Natural killer cell (primary cell): Measurements from ENCODE around the gene EIF4A2. TPM values are rescaled to one million over a fixed set of nuclear protein-coding genes. Genes with fewer than 3 reads are reported as not detected.
"Not testable (repeated sequence)": the region's sequence is repeated elsewhere in the genome, so short reads cannot be mapped to it uniquely, and the experiment has no call there.

Source experiments
- ATAC-seq, 3 donors: fragments of 150-1000 bp in 2 of 3; fragments of 200-7000 bp in 1 of 3; cut with Tn5 transposase; 1 replicate in 1 of 3; 2 replicates in 2 of 3; pipeline ENCODE4 v1.10.0; 2021; ENCODE audit warnings: mild to moderate bottlenecking in 2 of 3, moderate library complexity in 2 of 3
- DNase-seq, 2 donors: peaks; one replicate each; pipeline versions ENCODE4 v3.0.0 to v3.0.0-alpha.2; 2013 to 2021; ENCODE audit warnings: mixed read lengths in 1 of 2
- H3K27ac ChIP-seq: one replicate; pipeline ENCODE4 v1.5.1; 2013; ENCODE audit warnings: mild to moderate bottlenecking, low read length
- H3K27me3 ChIP-seq: one replicate; pipeline ENCODE4 v1.6.1; 2013; ENCODE audit warnings: low read length; ENCODE audit not compliant: control insufficient read depth, insufficient read depth
- H3K36me3 ChIP-seq: one replicate; pipeline ENCODE4 v1.6.1; 2013; ENCODE audit warnings: low read length; ENCODE audit not compliant: control insufficient read depth, insufficient read depth
- H3K4me1 ChIP-seq: one replicate; pipeline ENCODE4 v1.6.1; 2013; ENCODE audit warnings: low read length; ENCODE audit not compliant: control insufficient read depth, insufficient read depth
- H3K4me3 ChIP-seq: one replicate; pipeline ENCODE4 v1.5.1; 2013; ENCODE audit warnings: low read length
- H3K9me3 ChIP-seq: one replicate; pipeline ENCODE4 v1.6.1; 2013; ENCODE audit warnings: low read length; ENCODE audit not compliant: control insufficient read depth, insufficient read depth
- H3K27ac Mint-ChIP-seq, 2 donors: one replicate each; pipeline ENCODE4 v1.8.0; 2022; ENCODE audit warnings: mild to moderate bottlenecking in 2 of 2, mixed read lengths in 2 of 2, moderate library complexity in 1 of 2
- H3K27me3 Mint-ChIP-seq, 2 donors: one replicate each; pipeline ENCODE4 v1.8.0; 2022; ENCODE audit warnings: low read depth in 2 of 2, mixed read lengths in 2 of 2
- H3K36me3 Mint-ChIP-seq: one replicate; pipeline ENCODE4 v1.8.0; 2022; ENCODE audit warnings: mixed read lengths
- H3K4me1 Mint-ChIP-seq, 2 donors: one replicate each; pipeline ENCODE4 v1.8.0; 2022; ENCODE audit warnings: mixed read lengths in 2 of 2
- H3K4me3 Mint-ChIP-seq: one replicate; pipeline ENCODE4 v1.8.0; 2022; ENCODE audit warnings: mild to moderate bottlenecking, moderate library complexity, mixed read lengths
- H3K9me3 Mint-ChIP-seq, 2 donors: one replicate each; pipeline ENCODE4 v1.8.0; 2022; ENCODE audit warnings: mixed read lengths in 2 of 2
- CTCF ChIP-seq: fragments of 200-600 bp; IDR thresholded peaks from one replicate; pipeline ENCODE4 v1.8.0; 2022; ENCODE audit warnings: antibody characterized with exemption
- WGBS: methylation state at CpG from one replicate; pipeline ENCODE4 v1.1.7; 2013; ENCODE audit warnings: missing lambda C conversion rate; ENCODE audit not compliant: insufficient coverage; 5-methylcytosine and 5-hydroxymethylcytosine counted together
- intact Hi-C: fragments of 100-400 bp; cut with micrococcal nuclease; formaldehyde crosslinking; loops from one replicate; pipeline ENCODE4 v1.14.2; 2022
- total RNA-seq, 4 donors: library from RNA; stranded (reverse); fragments of 120-200 nt in 1 of 4; gene quantifications; one replicate each; pipeline versions ENCODE4 v1.2.3 to v1.2.4, GENCODE V29; 2013 to 2022

Gene EIF4A2
- total RNA-seq, 3 donors from 2014 or later (not counting 1 experiment from before 2014, with no cell fraction given): 551 to 652 (median 621) TPM

GRCh38 chr3:186810336-186810996 is 27.1 kb downstream of the EIF4A2 start:
- H3K27me3 ChIP-seq: no peaks in the 10 kb centered on the region
- Mint-ChIP-seq H3K36me3 (no peaks in the 10 kb centered on the region), H3K4me3 (no peak overlapping the region), H3K4me1 (peaks cover 7 to 15% of the 10 kb centered on the region in 2 donors), H3K9me3 (no peaks in the 10 kb centered on the region), H3K27me3 (peaks cover 0 to 8% of the 10 kb centered on the region in 2 donors), H3K27ac (no peak overlapping the region)
- H3K9me3 ChIP-seq: no peaks in the 10 kb centered on the region
- H3K27ac ChIP-seq: no peak overlapping the region
- no peaks in the 10 kb centered on the region for H3K36me3 ChIP-seq
- ATAC-seq (no peak), DNase-seq (no peak)
- 88% methylated on average over 4 of the region's 5 CpGs for WGBS
- no peak for TF ChIP-seq CTCF
- intact Hi-C loops: no loop called here
- peaks cover 14% of the 10 kb centered on the region for H3K4me1 ChIP-seq
- no peak overlapping the region for H3K4me3 ChIP-seq

GRCh38 chr3:186811313-186811712 is 27.9 kb downstream of the EIF4A2 start:
- H3K36me3 ChIP-seq, H3K4me1 ChIP-seq, H3K4me3 ChIP-seq, H3K27ac ChIP-seq, H3K4me3 Mint-ChIP-seq, DNase-seq, H3K27me3 ChIP-seq, H3K9me3 ChIP-seq, H3K27me3 Mint-ChIP-seq, H3K27ac Mint-ChIP-seq, ATAC-seq, intact Hi-C loops, H3K36me3 Mint-ChIP-seq, H3K4me1 Mint-ChIP-seq, H3K9me3 Mint-ChIP-seq: not testable (repeated sequence)
- 95% methylated on average over 9 of the region's 29 CpGs for WGBS

DNA sequence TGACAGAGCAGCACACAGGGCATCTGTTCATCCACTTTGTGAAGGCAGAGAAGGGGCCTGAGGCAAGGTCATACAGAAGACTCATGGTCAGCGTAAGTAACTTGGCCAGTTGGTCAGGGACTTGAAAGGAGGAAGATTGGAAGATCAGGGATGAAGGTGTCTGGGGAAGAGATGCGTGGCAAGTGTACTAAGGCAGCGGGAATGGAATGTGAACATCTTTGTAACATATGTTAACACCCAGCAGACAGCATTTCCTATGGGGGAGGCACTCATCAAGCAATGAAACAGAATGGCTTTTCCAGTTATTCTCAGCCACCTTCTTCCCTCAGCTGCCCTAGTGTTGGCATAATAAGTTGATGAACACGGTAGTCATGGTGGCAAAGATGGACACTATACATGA is 30.7 kb downstream of the EIF4A2 start:
- intact Hi-C loops: no loop called here
- peaks cover 0 to 8% of the 10 kb centered on the region in 2 donors for H3K27me3 Mint-ChIP-seq
- H3K9me3 Mint-ChIP-seq: no peaks in the 10 kb centered on the region
- Histone ChIP-seq H3K27ac (no peak overlapping the region), H3K4me1 (no peaks in the 10 kb centered on the region), H3K4me3 (no peak overlapping the region), H3K9me3 (no peaks in the 10 kb centered on the region), H3K27me3 (no peaks in the 10 kb centered on the region), H3K36me3 (no peaks in the 10 kb centered on the region)
- WGBS: 100% methylated on average over 4 of the region's 4 CpGs
- H3K4me1 Mint-ChIP-seq: no peaks in the 10 kb centered on the region
- no peak for TF ChIP-seq CTCF
- H3K27ac Mint-ChIP-seq: no peak overlapping the region
- no peak for DNase-seq
- no peak for ATAC-seq
- H3K36me3 Mint-ChIP-seq: no peaks in the 10 kb centered on the region
- H3K4me3 Mint-ChIP-seq: no peak overlapping the region

DNA sequence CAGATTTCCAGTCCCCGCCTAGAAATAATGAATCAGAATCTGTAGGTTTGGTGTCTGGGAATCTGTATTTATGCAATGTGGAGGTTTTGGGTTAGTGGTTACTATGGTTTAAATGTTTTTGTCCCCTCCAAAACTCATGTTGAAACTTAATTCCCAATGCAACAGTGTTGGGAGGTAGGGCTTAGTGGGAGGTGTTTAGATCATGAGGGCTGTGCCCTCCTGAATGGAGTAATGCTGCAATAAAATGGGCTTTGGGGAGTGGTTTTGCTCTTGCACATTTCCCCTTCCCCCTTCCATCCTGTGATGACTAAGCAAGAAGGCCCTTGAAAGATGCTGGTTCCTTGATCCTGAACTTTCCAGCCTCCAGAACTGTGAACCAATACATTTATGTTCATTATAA is 32.1 kb downstream of the EIF4A2 start:
- DNase-seq: no peak
- Mint-ChIP-seq H3K4me3 (no peak overlapping the region), H3K9me3 (no peaks in the 10 kb centered on the region), H3K4me1 (no peaks in the 10 kb centered on the region), H3K27ac (no peak overlapping the region), H3K27me3 (peaks cover 0 to 8% of the 10 kb centered on the region in 2 donors), H3K36me3 (no peaks in the 10 kb centered on the region)
- H3K4me3 ChIP-seq: no peak overlapping the region
- no peaks in the 10 kb centered on the region for H3K27me3 ChIP-seq
- intact Hi-C loops: no loop called here
- H3K4me1 ChIP-seq: no peaks in the 10 kb centered on the region
- TF ChIP-seq CTCF: no peak
- H3K27ac ChIP-seq: no peak overlapping the region
- no peaks in the 10 kb centered on the region for H3K9me3 ChIP-seq
- no peaks in the 10 kb centered on the region for H3K36me3 ChIP-seq
- whole genome bisulfite sequencing: 92% methylated on average over 1 of the region's 1 CpG
- ATAC-seq: no peak
